Lower lobe of right lung (tissue), 2 donors: Measurements from ENCODE around the gene PTGER4. TPM values are rescaled to one million over a fixed set of nuclear protein-coding genes. Genes with fewer than 3 reads are reported as not detected.

ENCODE experiments used
- ATAC-seq, 2 donors: fragments of 200-7000 bp; cut with Tn5 transposase; one replicate each; pipeline ENCODE4 v1.9.1; 2020 to 2022; ENCODE audit warnings: mild to moderate bottlenecking in 2 of 2, moderate library complexity in 2 of 2
- DNase-seq: peaks from one replicate; pipeline ENCODE4 v3.0.0-alpha.2; 2020
- H3K27ac ChIP-seq: fragments of 200-600 bp; one replicate; pipeline ENCODE4 v1.8.0; 2022
- H3K27me3 ChIP-seq: fragments of 200-600 bp; one replicate; pipeline ENCODE4 v1.8.0; 2022; ENCODE audit warnings: low read depth
- H3K36me3 ChIP-seq: fragments of 200-600 bp; one replicate; pipeline ENCODE4 v1.8.0; 2022; ENCODE audit warnings: mild to moderate bottlenecking
- H3K4me1 ChIP-seq: fragments of 200-600 bp; one replicate; pipeline ENCODE4 v1.8.0; 2022
- H3K4me3 ChIP-seq: fragments of 200-600 bp; one replicate; pipeline ENCODE4 v1.8.0; 2022; ENCODE audit warnings: mild to moderate bottlenecking
- H3K9me3 ChIP-seq: fragments of 200-600 bp; one replicate; pipeline ENCODE4 v1.8.0; 2022
- intact Hi-C: fragments of 100-400 bp; cut with DNase I; formaldehyde crosslinking; loops from one replicate; pipeline ENCODE4 v1.11.0; 2022
- total RNA-seq: library from RNA; stranded (reverse); fragmentation: NEBNext Ultra II Directional; extraction: Animal tissue kit (Norgen Biotek cat#: 25700); gene quantifications from one replicate; pipeline ENCODE4 v1.2.1, GENCODE V29; 2021
- TF ChIP-seq, protein P1 (sequence below): fragments of 200-600 bp; IDR thresholded peaks from one replicate; pipeline ENCODE4 v1.8.0; 2022; ENCODE audit warnings: antibody characterized with exemption, mild to moderate bottlenecking
- donor health status: DM: no; HTN: yes; CAD: no; lungs with severe emphysema.

The PTGER4 gene
- total RNA-seq, 1 donor from 2014 or later, result 29.1 TPM

- ATAC-seq (no peak), DNase-seq (no peak)
- TF ChIP-seq, protein P1, sequence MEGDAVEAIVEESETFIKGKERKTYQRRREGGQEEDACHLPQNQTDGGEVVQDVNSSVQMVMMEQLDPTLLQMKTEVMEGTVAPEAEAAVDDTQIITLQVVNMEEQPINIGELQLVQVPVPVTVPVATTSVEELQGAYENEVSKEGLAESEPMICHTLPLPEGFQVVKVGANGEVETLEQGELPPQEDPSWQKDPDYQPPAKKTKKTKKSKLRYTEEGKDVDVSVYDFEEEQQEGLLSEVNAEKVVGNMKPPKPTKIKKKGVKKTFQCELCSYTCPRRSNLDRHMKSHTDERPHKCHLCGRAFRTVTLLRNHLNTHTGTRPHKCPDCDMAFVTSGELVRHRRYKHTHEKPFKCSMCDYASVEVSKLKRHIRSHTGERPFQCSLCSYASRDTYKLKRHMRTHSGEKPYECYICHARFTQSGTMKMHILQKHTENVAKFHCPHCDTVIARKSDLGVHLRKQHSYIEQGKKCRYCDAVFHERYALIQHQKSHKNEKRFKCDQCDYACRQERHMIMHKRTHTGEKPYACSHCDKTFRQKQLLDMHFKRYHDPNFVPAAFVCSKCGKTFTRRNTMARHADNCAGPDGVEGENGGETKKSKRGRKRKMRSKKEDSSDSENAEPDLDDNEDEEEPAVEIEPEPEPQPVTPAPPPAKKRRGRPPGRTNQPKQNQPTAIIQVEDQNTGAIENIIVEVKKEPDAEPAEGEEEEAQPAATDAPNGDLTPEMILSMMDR, result no peak
- Histone ChIP-seq H3K27ac (no peak overlapping the region), H3K4me3 (no peak overlapping the region), H3K9me3 (no peaks in the 10 kb centered on the region), H3K36me3 (no peaks in the 10 kb centered on the region), H3K4me1 (peaks cover 35% of the 10 kb centered on the region), H3K27me3 (no peaks in the 10 kb centered on the region)
- intact Hi-C loops, result no loop called here
Measured at GRCh38 chr5:40734986-40735385, 55.3 kb downstream of the PTGER4 start.

- DNase-seq, result no peak
- no peak overlapping the region for H3K27ac ChIP-seq
- TF ChIP-seq, protein P1, result no peak
- no peaks in the 10 kb centered on the region for H3K27me3 ChIP-seq
- H3K36me3 ChIP-seq, result no peaks in the 10 kb centered on the region
- H3K9me3 ChIP-seq, result no peaks in the 10 kb centered on the region
- no peak overlapping the region for H3K4me3 ChIP-seq
- ATAC-seq, result no peak
- intact Hi-C loops, result no loop called here
- peaks cover 35% of the 10 kb centered on the region for H3K4me1 ChIP-seq
Measured at GRCh38 chr5:40735609-40736008, 55.9 kb downstream of the PTGER4 start.

GRCh38 chr5:40736103-40736875, 56.6 kb downstream of the PTGER4 start:
- peak; percentile 67 to 73 for ATAC-seq
- no peak for DNase-seq
- Histone ChIP-seq H3K36me3 (peaks cover 5% of the 10 kb centered on the region), H3K27me3 (no peaks in the 10 kb centered on the region), H3K27ac (no peak overlapping the region), H3K9me3 (no peaks in the 10 kb centered on the region), H3K4me3 (no peak overlapping the region), H3K4me1 (peaks cover 35% of the 10 kb centered on the region)
- intact Hi-C loops, result no loop called here
- TF ChIP-seq, protein P1, result peak; percentile 71

DNA sequence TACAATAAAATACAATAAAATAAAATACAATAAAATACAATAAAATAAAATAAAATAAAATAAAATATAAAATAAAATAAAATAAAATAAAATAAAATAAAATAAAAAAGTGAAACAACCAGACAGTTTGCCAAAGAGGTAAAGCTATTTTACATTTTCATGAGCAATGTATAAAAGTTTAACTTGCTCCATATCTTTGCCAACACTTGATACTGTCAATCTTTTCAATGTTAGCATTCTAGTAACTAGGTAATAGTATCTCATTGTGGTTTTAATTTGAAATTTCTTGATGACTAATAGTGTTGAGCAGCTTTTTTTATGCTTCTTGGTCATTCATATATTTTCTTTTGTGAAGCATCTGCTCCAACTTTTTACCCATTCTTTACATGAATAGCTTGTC, 58.8 kb downstream of the PTGER4 start:
- no peak for DNase-seq
- H3K27me3 ChIP-seq, result no peaks in the 10 kb centered on the region
- H3K9me3 ChIP-seq, result no peaks in the 10 kb centered on the region
- no peak overlapping the region for H3K4me3 ChIP-seq
- H3K4me1 ChIP-seq, result peaks cover 32% of the 10 kb centered on the region
- TF ChIP-seq, protein P1, result no peak
- intact Hi-C loops, result no loop called here
- H3K27ac ChIP-seq, result no peak overlapping the region
- H3K36me3 ChIP-seq, result peaks cover 12% of the 10 kb centered on the region
- no peak for ATAC-seq

Other genes starting within 250 kb of the PTGER4 start
- 14.9 TPM for gene TTC33, start 76.0 kb downstream of the PTGER4 start, total RNA-seq
- gene PRKAA1, start 118.5 kb downstream of the PTGER4 start, total RNA-seq, result 89.1 TPM
- gene RPL37, start 155.3 kb downstream of the PTGER4 start, total RNA-seq, result 965 TPM
- 24.3 TPM for gene CARD6, start 161.5 kb downstream of the PTGER4 start, total RNA-seq
- gene C7, start 229.6 kb downstream of the PTGER4 start, total RNA-seq, result 237 TPM